NOMO-1 treated with DMSO at 0.1 percent for 48 hours (cell line): ENCODE measurements around the gene PAX7.
"Not testable (repeated sequence)": the region's sequence is repeated elsewhere in the genome, so short reads cannot be mapped to it uniquely, and the experiment has no call there.

Experiments
- DNase-seq: peaks from one replicate; lab custom pipeline; 2025; ENCODE audit not compliant: unreplicated experiment; lab: John Stamatoyannopoulos, UW

Gene PAX7

GRCh38 chr1:18630511-18631495 lies at the start of gene PAX7:
Gene PAX7, plus strand, starts transcription at chr1:18630846. Its CDS starts 758 bp downstream, at chr1:18631604.
- DNase-seq = no peak

- DNase-seq = peak; percentile 10
Measured at GRCh38 chr1:18581420-18581880, 49.2 kb upstream of the PAX7 start.

- no peak for DNase-seq
Measured at GRCh38 chr1:18582890-18583289, 47.8 kb upstream of the PAX7 start.

- no peak for DNase-seq
Measured at GRCh38 chr1:18583326-18583941, 47.2 kb upstream of the PAX7 start.

GRCh38 chr1:18586016-18586415 lies 44.6 kb upstream of the PAX7 start:
- DNase-seq = not testable (repeated sequence)

- no peak for DNase-seq
Measured at GRCh38 chr1:18588093-18588492, 42.6 kb upstream of the PAX7 start.

- DNase-seq = no peak
Measured at GRCh38 chr1:18592368-18592767, 38.3 kb upstream of the PAX7 start.

GRCh38 chr1:18597160-18598042 lies 33.2 kb upstream of the PAX7 start:
- peak; percentile 4 for DNase-seq

GRCh38 chr1:18599086-18599485 lies 31.6 kb upstream of the PAX7 start:
- DNase-seq = no peak

- no peak for DNase-seq
Measured at GRCh38 chr1:18599704-18600103, 30.9 kb upstream of the PAX7 start.

GRCh38 chr1:18602533-18603211 lies 28.0 kb upstream of the PAX7 start:
- no peak for DNase-seq

- no peak for DNase-seq
Measured at GRCh38 chr1:18603212-18603852, 27.3 kb upstream of the PAX7 start.

- no peak for DNase-seq
Measured at GRCh38 chr1:18606443-18607288, 24.0 kb upstream of the PAX7 start.

GRCh38 chr1:18607289-18607760 lies 23.3 kb upstream of the PAX7 start:
- no peak for DNase-seq

- DNase-seq = no peak
Measured at GRCh38 chr1:18608534-18608933, 22.1 kb upstream of the PAX7 start.

GRCh38 chr1:18611311-18611710 lies 19.3 kb upstream of the PAX7 start:
- DNase-seq = no peak

- DNase-seq = no peak
Measured at GRCh38 chr1:18612073-18612472, 18.6 kb upstream of the PAX7 start.

- no peak for DNase-seq
Measured at GRCh38 chr1:18614069-18614735, 16.4 kb upstream of the PAX7 start.
